ENCODE measurements around the gene IGFL2. TPM values are rescaled to one million over a fixed set of nuclear protein-coding genes. Genes with fewer than 3 reads are reported as not detected.

Gene IGFL2
- polyA plus RNA-seq, 3 donors = not detected

DNA sequence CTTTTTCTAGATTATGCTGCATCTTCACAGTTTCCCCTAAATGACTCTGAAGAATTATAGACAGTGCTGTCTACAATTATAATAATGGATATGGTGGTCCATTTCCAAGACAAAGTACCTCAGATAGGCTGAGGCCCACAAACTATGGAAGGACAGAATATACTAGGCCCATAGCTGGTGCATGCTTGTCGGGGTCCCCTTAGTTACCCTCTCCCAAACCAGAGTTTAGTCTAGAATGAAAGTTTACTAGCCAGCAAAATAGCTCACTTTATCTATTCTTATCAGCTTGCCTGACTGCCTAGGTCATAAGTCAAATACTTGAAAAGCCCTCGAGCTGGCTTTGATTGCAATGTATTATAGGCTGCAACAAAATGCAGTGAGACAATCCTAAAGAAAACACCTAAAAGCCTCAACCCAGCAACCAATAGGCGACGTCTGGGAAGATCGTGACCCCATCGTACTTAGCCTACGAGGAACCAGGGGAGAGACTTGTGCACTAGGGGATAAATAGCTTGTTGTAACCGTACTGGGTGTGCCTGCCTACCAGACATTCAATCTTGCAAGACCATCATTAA lies 785 bp upstream of the IGFL2 start:
- Histone ChIP-seq H3K4me2 (replicated peaks; ENCODE audit: extremely low read depth, low read length, poor library complexity, severe bottlenecking) (no peak overlapping the region), H3K79me2 (ENCODE audit: insufficient read depth, low read length) (no peaks in the 10 kb centered on the region), H2AFZ (ENCODE audit: insufficient read depth, low read depth, low read length, poor library complexity, severe bottlenecking) (no peak overlapping the region), H3K36me3 (replicated peaks in 1 of 2; ENCODE audit: control insufficient read depth in 1 of 2, insufficient read depth in 2 of 2, low read length in 2 of 2) (no peaks in the 10 kb centered on the region), H3K4me3 (replicated peaks in 1 of 3; ENCODE audit: low read depth in 2 of 3, low read length in 3 of 3) (no peak overlapping the region), H3K27ac (ENCODE audit: low read depth in 1 of 2, low read length in 2 of 2) (no peak overlapping the region), H3K9ac (ENCODE audit: insufficient read depth, low read length, poor library complexity, severe bottlenecking) (no peak overlapping the region), H3K9me3 (replicated peaks in 1 of 2; ENCODE audit: control insufficient read depth in 1 of 2, insufficient read depth in 1 of 2, low read length in 2 of 2) (no peaks in the 10 kb centered on the region), H3K27me3 (ENCODE audit: control insufficient read depth in 2 of 2, insufficient read depth in 2 of 2, low read length in 2 of 2) (peaks cover 0 to 5% of the 10 kb centered on the region in 2 donors), H4K20me1 (ENCODE audit: insufficient read depth, low read length) (no peaks in the 10 kb centered on the region), H3K4me1 (ENCODE audit: control insufficient read depth in 1 of 2, insufficient read depth in 2 of 2, low read length in 2 of 2) (no peaks in the 10 kb centered on the region)
- Mint-ChIP-seq H3K36me3 (no peaks in the 10 kb centered on the region), H3K27ac (no peak overlapping the region), H3K4me1 (no peaks in the 10 kb centered on the region), H3K27me3 (ENCODE audit: low read depth in 3 of 3) (peaks cover 10 to 47% (median 26%) of the 10 kb centered on the region in 3 donors), H3K9me3 (peaks cover 0 to 5% (median 0%) of the 10 kb centered on the region in 7 donors), H3K4me3 (no peak overlapping the region)
- TF ChIP-seq, protein P1, sequence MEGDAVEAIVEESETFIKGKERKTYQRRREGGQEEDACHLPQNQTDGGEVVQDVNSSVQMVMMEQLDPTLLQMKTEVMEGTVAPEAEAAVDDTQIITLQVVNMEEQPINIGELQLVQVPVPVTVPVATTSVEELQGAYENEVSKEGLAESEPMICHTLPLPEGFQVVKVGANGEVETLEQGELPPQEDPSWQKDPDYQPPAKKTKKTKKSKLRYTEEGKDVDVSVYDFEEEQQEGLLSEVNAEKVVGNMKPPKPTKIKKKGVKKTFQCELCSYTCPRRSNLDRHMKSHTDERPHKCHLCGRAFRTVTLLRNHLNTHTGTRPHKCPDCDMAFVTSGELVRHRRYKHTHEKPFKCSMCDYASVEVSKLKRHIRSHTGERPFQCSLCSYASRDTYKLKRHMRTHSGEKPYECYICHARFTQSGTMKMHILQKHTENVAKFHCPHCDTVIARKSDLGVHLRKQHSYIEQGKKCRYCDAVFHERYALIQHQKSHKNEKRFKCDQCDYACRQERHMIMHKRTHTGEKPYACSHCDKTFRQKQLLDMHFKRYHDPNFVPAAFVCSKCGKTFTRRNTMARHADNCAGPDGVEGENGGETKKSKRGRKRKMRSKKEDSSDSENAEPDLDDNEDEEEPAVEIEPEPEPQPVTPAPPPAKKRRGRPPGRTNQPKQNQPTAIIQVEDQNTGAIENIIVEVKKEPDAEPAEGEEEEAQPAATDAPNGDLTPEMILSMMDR (IDR thresholded peaks at IDR 0.05) = no peak
- no peak for DNase-seq
- intact Hi-C loops (cut with micrococcal nuclease) = no loop called here
- 100% methylated on average over 1 of the region's 8 CpGs for WGBS (ENCODE audit: insufficient coverage)

DNA sequence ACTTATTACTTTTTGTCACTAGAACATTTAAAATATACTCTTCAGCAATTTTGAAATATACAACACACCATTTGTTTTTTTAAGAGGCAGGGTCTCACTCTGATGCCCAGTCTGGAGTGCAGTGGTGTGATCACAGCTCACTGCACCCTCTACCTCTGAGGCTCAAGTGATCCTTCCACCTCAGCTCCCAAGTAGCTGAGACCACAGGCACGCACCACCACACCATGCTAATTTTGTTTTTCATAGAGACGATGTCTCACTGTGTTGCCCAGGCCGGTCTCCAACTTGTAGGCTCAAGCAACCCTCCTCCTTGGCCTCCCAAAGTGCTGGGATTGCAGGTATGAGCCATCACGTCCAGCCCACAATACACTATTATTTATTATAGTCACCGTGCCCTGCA lies 2.6 kb downstream of the IGFL2 start:
- Mint-ChIP-seq H3K4me3 (no peak overlapping the region), H3K27ac (no peak overlapping the region), H3K27me3 (ENCODE audit: low read depth in 3 of 3) (peaks cover 24 to 60% (median 28%) of the 10 kb centered on the region in 3 donors), H3K9me3 (no peaks in the 10 kb centered on the region), H3K36me3 (no peaks in the 10 kb centered on the region), H3K4me1 (no peaks in the 10 kb centered on the region)
- H3K27me3 ChIP-seq (ENCODE audit: control insufficient read depth in 2 of 2, insufficient read depth in 2 of 2, low read length in 2 of 2) = peaks cover 0 to 8% of the 10 kb centered on the region in 2 donors
- 84% methylated on average over 5 of the region's 5 CpGs for WGBS (ENCODE audit: insufficient coverage)
- no peaks in the 10 kb centered on the region for H4K20me1 ChIP-seq (ENCODE audit: insufficient read depth, low read length)
- H3K4me2 ChIP-seq (replicated peaks; ENCODE audit: extremely low read depth, low read length, poor library complexity, severe bottlenecking) = no peak overlapping the region
- DNase-seq = no peak
- H2AFZ ChIP-seq (ENCODE audit: insufficient read depth, low read depth, low read length, poor library complexity, severe bottlenecking) = no peak overlapping the region
- no peak overlapping the region for H3K4me3 ChIP-seq (replicated peaks in 1 of 3; ENCODE audit: low read depth in 2 of 3, low read length in 3 of 3)
- intact Hi-C loops (cut with micrococcal nuclease) = no loop called here
- TF ChIP-seq, protein P1 (IDR thresholded peaks at IDR 0.05) = no peak
- no peaks in the 10 kb centered on the region for H3K9me3 ChIP-seq (replicated peaks in 1 of 2; ENCODE audit: control insufficient read depth in 1 of 2, insufficient read depth in 1 of 2, low read length in 2 of 2)
- H3K79me2 ChIP-seq (ENCODE audit: insufficient read depth, low read length) = no peaks in the 10 kb centered on the region
- H3K9ac ChIP-seq (ENCODE audit: insufficient read depth, low read length, poor library complexity, severe bottlenecking) = no peak overlapping the region
- no peaks in the 10 kb centered on the region for H3K36me3 ChIP-seq (replicated peaks in 1 of 2; ENCODE audit: control insufficient read depth in 1 of 2, insufficient read depth in 2 of 2, low read length in 2 of 2)
- H3K4me1 ChIP-seq (ENCODE audit: control insufficient read depth in 1 of 2, insufficient read depth in 2 of 2, low read length in 2 of 2) = no peaks in the 10 kb centered on the region
- no peak overlapping the region for H3K27ac ChIP-seq (ENCODE audit: low read depth in 1 of 2, low read length in 2 of 2)

Data from CD14-positive monocyte (primary cell).